ENCODE results near the gene ZNF277. TPM values are rescaled to one million over a fixed set of nuclear protein-coding genes. Genes with fewer than 3 reads are reported as not detected.

The ZNF277 gene
- total RNA-seq, 1 donor from 2014 or later = 25.9 TPM

DNA sequence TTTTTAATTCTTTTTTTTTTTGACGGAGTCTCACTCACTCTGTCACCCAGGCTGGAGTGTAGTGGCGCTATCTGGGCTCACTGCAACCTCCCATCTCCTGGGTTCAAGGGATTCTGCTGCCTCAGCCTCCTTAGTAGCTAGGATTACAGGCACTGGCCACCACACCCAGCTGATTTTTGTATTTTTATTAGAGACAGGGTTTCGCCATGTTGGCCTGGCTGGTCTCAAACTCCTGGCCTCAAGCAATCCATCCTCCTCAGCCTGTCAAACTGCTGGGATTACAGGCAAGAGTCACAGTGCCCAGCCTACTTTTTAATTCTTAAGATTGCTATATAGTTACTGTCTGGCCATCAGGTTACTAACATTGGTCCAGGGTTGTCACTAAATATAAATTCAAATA is 59.6 kb downstream of the ZNF277 start:
- peaks cover 17% of the 10 kb centered on the region for H3K4me1 Mint-ChIP-seq (ENCODE audit: low read depth)

DNA sequence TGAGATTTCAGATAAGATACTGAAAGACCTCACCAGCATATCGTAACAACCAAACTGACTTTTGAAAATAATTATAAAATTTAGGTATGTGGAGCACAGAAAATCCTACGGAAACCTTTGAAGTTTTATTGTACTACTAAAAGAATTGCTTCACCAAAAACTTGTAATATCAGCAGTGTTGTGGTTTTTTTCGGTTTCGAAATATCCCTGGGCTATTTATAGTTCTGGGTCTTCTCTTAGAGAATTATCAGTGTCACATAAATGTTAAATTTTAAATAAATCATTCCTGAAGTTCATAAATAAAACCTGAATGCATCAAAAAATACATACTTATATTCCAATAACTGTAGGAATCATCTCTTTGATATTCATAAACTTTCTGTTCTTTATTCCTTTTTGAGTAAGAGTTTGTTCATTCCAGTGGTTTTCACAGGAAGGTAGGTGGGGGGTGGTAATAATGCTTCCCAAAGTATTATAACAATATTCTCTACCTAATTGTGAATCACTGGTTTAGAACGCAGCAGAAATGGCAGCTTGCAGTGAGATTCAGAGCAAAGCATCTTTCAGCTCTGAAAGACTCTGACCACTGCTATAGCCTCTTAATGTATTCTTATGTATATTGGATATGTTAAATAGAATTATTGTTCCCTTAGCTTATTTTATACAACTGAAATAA is 60.2 kb downstream of the ZNF277 start:
- no peak for DNase-seq (ENCODE audit: low spot score, unreplicated experiment)
- H3K27ac Mint-ChIP-seq = no peak overlapping the region
- H3K36me3 Mint-ChIP-seq (ENCODE audit: insufficient read depth) = no peaks in the 10 kb centered on the region
- peaks cover 17% of the 10 kb centered on the region for H3K4me1 Mint-ChIP-seq (ENCODE audit: low read depth)
- no peak overlapping the region for H3K4me3 Mint-ChIP-seq (ENCODE audit: low read depth)
- H3K9me3 Mint-ChIP-seq (ENCODE audit: low read depth) = no peaks in the 10 kb centered on the region
- no peaks in the 10 kb centered on the region for H3K27me3 Mint-ChIP-seq
- TF ChIP-seq, protein P1, sequence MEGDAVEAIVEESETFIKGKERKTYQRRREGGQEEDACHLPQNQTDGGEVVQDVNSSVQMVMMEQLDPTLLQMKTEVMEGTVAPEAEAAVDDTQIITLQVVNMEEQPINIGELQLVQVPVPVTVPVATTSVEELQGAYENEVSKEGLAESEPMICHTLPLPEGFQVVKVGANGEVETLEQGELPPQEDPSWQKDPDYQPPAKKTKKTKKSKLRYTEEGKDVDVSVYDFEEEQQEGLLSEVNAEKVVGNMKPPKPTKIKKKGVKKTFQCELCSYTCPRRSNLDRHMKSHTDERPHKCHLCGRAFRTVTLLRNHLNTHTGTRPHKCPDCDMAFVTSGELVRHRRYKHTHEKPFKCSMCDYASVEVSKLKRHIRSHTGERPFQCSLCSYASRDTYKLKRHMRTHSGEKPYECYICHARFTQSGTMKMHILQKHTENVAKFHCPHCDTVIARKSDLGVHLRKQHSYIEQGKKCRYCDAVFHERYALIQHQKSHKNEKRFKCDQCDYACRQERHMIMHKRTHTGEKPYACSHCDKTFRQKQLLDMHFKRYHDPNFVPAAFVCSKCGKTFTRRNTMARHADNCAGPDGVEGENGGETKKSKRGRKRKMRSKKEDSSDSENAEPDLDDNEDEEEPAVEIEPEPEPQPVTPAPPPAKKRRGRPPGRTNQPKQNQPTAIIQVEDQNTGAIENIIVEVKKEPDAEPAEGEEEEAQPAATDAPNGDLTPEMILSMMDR (IDR thresholded peaks at IDR 0.05; ENCODE audit: unreplicated experiment) = no peak

More for the DNA sequence above, 59.6 kb downstream of the ZNF277 start:
- no peaks in the 10 kb centered on the region for H3K36me3 Mint-ChIP-seq (ENCODE audit: insufficient read depth)
- no peak overlapping the region for H3K4me3 Mint-ChIP-seq (ENCODE audit: low read depth)
- no peak for DNase-seq (ENCODE audit: low spot score, unreplicated experiment)
- no peak overlapping the region for H3K27ac Mint-ChIP-seq
- H3K9me3 Mint-ChIP-seq (ENCODE audit: low read depth) = no peaks in the 10 kb centered on the region
- TF ChIP-seq, protein P1 (IDR thresholded peaks at IDR 0.05; ENCODE audit: unreplicated experiment) = no peak
- H3K27me3 Mint-ChIP-seq = no peaks in the 10 kb centered on the region

GRCh38 chr7:112267944-112268691 is 61.6 kb downstream of the ZNF277 start:
- Mint-ChIP-seq H3K36me3 (ENCODE audit: insufficient read depth) (no peaks in the 10 kb centered on the region), H3K27me3 (no peaks in the 10 kb centered on the region), H3K27ac (peak overlapping the region; percentile 1), H3K4me3 (ENCODE audit: low read depth) (no peak overlapping the region), H3K9me3 (ENCODE audit: low read depth) (no peaks in the 10 kb centered on the region), H3K4me1 (ENCODE audit: low read depth) (peaks cover 17% of the 10 kb centered on the region)
- TF ChIP-seq, protein P1 (IDR thresholded peaks at IDR 0.05; ENCODE audit: unreplicated experiment) = no peak
- no peak for DNase-seq (ENCODE audit: low spot score, unreplicated experiment)

DNA sequence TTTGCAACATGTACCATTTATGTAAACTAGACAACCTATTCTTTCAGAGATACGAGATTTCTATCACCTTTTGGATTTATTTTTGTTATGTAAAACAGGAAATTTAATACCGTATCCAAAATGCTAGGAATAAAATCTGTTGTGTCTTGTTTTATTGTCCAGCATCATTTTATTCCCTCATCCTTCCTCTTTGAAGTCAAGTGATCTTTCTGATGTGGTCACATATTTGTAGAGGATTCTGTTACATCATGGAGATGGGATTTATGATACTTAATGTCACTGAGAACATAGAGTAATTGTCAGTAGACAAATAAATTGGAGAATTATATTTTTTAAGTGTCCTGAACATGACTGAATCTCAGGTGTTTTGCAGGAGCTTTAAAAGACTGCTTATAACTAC is 64.7 kb downstream of the ZNF277 start:
- peaks cover 17% of the 10 kb centered on the region for H3K4me1 Mint-ChIP-seq (ENCODE audit: low read depth)
- no peaks in the 10 kb centered on the region for H3K9me3 Mint-ChIP-seq (ENCODE audit: low read depth)
- no peak overlapping the region for H3K4me3 Mint-ChIP-seq (ENCODE audit: low read depth)
- no peak overlapping the region for H3K27ac Mint-ChIP-seq
- DNase-seq (ENCODE audit: low spot score, unreplicated experiment) = no peak
- H3K36me3 Mint-ChIP-seq (ENCODE audit: insufficient read depth) = no peaks in the 10 kb centered on the region
- TF ChIP-seq, protein P1 (IDR thresholded peaks at IDR 0.05; ENCODE audit: unreplicated experiment) = no peak
- no peaks in the 10 kb centered on the region for H3K27me3 Mint-ChIP-seq

DNA sequence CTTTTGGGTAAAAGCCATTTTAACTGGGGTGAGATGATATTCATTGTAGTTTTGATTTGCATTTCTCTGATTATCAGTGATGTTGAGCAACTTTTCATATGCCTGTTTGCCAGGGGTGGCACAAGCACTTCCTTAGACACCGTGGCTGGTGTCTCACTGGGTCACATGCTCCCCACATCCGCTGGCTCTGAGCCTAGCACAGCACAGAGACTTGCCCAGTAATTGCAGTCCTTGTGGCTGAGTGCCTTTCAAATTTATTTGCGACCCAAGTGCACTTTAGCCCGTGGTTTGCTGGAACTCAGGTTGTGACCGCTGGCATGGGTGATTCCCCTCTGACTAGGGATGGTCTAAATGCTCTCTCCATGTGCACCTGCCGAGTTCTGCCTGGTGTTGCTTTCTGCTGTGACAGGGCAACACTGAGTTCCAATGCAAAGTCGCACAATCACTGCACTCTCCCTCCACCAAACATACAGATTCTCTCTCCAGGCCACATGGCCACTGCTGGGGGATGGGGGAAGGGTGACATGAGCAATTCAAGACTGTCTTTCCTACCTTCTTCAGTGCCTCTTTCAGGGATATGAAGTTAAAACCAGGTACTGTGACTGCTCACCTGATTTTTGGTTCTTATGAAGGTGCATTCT is 66.5 kb downstream of the ZNF277 start:
- H3K36me3 Mint-ChIP-seq (ENCODE audit: insufficient read depth) = peaks cover 1% of the 10 kb centered on the region
- H3K4me1 Mint-ChIP-seq (ENCODE audit: low read depth) = peaks cover 12% of the 10 kb centered on the region
- TF ChIP-seq, protein P1 (IDR thresholded peaks at IDR 0.05; ENCODE audit: unreplicated experiment) = no peak
- no peak overlapping the region for H3K4me3 Mint-ChIP-seq (ENCODE audit: low read depth)
- H3K9me3 Mint-ChIP-seq (ENCODE audit: low read depth) = no peaks in the 10 kb centered on the region
- H3K27me3 Mint-ChIP-seq = no peaks in the 10 kb centered on the region
- no peak for DNase-seq (ENCODE audit: low spot score, unreplicated experiment)
- no peak overlapping the region for H3K27ac Mint-ChIP-seq

All from progenitor cell of endocrine pancreas (in vitro differentiated cells).